Body of pancreas (tissue), 4 donors: Measurements from ENCODE around the gene GPR135.

Experiments used
- CTCF ChIP-seq, 7 experiments: fragments of 450-650 bp in 4 of 7; fragments of 200-600 bp in 3 of 7; sonication (generic) in 3 of 7; IDR thresholded peaks; one replicate each; pipeline ENCODE4 v1.5.1; 2016 to 2019; ENCODE audit warnings: antibody characterized with exemption in 7 of 7
- POLR2A ChIP-seq, 3 donors: fragments of 450-650 bp; IDR thresholded peaks; one replicate each; pipeline ENCODE4 v1.6.1; 2016; ENCODE audit warnings: antibody characterized with exemption in 3 of 3, mild to moderate bottlenecking in 2 of 3

DNA sequence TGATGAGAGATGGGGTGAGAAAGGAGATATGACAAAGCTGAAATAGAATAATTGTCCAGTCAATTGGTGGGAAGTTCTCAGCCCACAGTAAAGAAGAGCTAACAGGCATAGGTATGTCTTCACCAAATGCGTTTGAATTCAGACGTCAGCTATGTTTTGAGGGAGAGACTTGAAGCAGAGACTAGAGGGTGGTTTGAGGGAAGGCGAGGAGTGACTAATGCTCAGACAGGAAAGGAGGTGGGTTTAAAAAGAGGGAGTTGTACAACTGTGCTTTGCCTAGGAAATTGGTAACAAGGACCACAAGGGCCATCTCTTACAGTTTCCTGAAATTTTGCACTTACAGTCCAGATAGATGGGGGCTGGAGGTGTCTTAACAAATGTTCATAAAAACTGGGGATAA is 25.6 kb upstream of the GPR135 start:
- no peak for TF ChIP-seq CTCF (IDR thresholded peaks at IDR 0.05)
- no peak for TF ChIP-seq POLR2A (IDR thresholded peaks at IDR 0.05)
